COLO829 (cell line): Measurements from ENCODE around the gene HNRNPL.

Experiments
- DNase-seq: peaks from one replicate; pipeline ENCODE4 v3.0.0; 2012; ENCODE audit warnings: low spot score

The HNRNPL gene

GRCh38 chr19:38845374-38846024 is 4.3 kb downstream of the HNRNPL start:
- no peak for DNase-seq

GRCh38 chr19:38844093-38844686 is 5.6 kb downstream of the HNRNPL start:
- DNase-seq, result no peak

GRCh38 chr19:38843175-38843758 is 6.5 kb downstream of the HNRNPL start:
- DNase-seq, result no peak

- no peak for DNase-seq
These were observed 7.2 kb downstream of the HNRNPL start for GRCh38 chr19:38842439-38843174.

GRCh38 chr19:38841787-38842438 is 7.9 kb downstream of the HNRNPL start:
- no peak for DNase-seq

- no peak for DNase-seq
These were observed 8.5 kb downstream of the HNRNPL start for GRCh38 chr19:38841180-38841766.

GRCh38 chr19:38840583-38840968 is 9.2 kb downstream of the HNRNPL start:
- DNase-seq, result no peak

- no peak for DNase-seq
These were observed 9.8 kb downstream of the HNRNPL start for GRCh38 chr19:38839816-38840582.

GRCh38 chr19:38838986-38839761 is 10.6 kb downstream of the HNRNPL start:
- DNase-seq, result no peak

- no peak for DNase-seq
These were observed 11.4 kb downstream of the HNRNPL start for GRCh38 chr19:38838208-38838985.

GRCh38 chr19:38837656-38838121 is 12.1 kb downstream of the HNRNPL start:
- DNase-seq, result no peak

- no peak for DNase-seq
These were observed 12.7 kb downstream of the HNRNPL start for GRCh38 chr19:38836983-38837626.

GRCh38 chr19:38836159-38836982 is 13.4 kb downstream of the HNRNPL start:
- no peak for DNase-seq

GRCh38 chr19:38834590-38834989 is 15.2 kb downstream of the HNRNPL start:
- DNase-seq, result no peak

GRCh38 chr19:38834104-38834490 is 15.7 kb downstream of the HNRNPL start:
- no peak for DNase-seq

GRCh38 chr19:38833092-38833425 is 16.7 kb downstream of the HNRNPL start:
- no peak for DNase-seq

- DNase-seq, result no peak
These were observed 18.6 kb downstream of the HNRNPL start for GRCh38 chr19:38831142-38831605.

- DNase-seq, result no peak
These were observed 19.6 kb downstream of the HNRNPL start for GRCh38 chr19:38830039-38830733.
